ENCODE data around the gene SOS2. TPM values are rescaled to one million over a fixed set of nuclear protein-coding genes. Genes with fewer than 3 reads are reported as not detected.

SOS2 gene
- total and polyA plus RNA-seq, 2 of the 8 experiments (the other 6 are each of a cell fraction or from before 2014, with no cell fraction given): 2.8 to 12.7 TPM

- Histone ChIP-seq H3K23me2 (ENCODE audit: low read depth, low read length) (no peaks in the 10 kb centered on the region), H3K23ac (ENCODE audit: insufficient read length) (no peak overlapping the region), H3K4me3 (ENCODE audit: extremely low read depth in 1 of 4, insufficient read depth in 2 of 4, low read depth in 3 of 4, low read length in 4 of 4) (no peak overlapping the region), H2BK15ac (ENCODE audit: low read length) (no peak overlapping the region), H3K4me2 (ENCODE audit: insufficient read depth in 1 of 2, low read depth in 2 of 2, low read length in 2 of 2) (no peak overlapping the region), H4K91ac (replicated peaks; ENCODE audit: insufficient read length, low read length) (no peak overlapping the region), H3K9me3 (ENCODE audit: insufficient read depth in 2 of 2, low read depth in 1 of 2, low read length in 1 of 2) (no peaks in the 10 kb centered on the region), H3K27me3 (replicated peaks in 1 of 4; ENCODE audit: control insufficient read depth in 3 of 4, extremely low read depth in 1 of 4, insufficient read depth in 3 of 4, low read length in 3 of 4) (no peaks in the 10 kb centered on the region), H3K36me3 (ENCODE audit: control insufficient read depth in 2 of 4, insufficient read depth in 4 of 4, low read length in 3 of 4) (no peaks in the 10 kb centered on the region), H3K4me1 (replicated peaks in 1 of 4; ENCODE audit: control insufficient read depth in 3 of 4, insufficient read depth in 4 of 4, low read length in 3 of 4) (no peaks in the 10 kb centered on the region), H4K5ac (ENCODE audit: insufficient read length, low read depth, low read length) (no peak overlapping the region), H3K18ac (ENCODE audit: extremely low read depth, low read length) (no peak overlapping the region), H3K14ac (ENCODE audit: insufficient read length) (no peak overlapping the region), H3K79me2 (ENCODE audit: control insufficient read depth in 1 of 2, insufficient read depth in 2 of 2, low read length in 2 of 2) (no peaks in the 10 kb centered on the region), H3K4ac (replicated peaks; ENCODE audit: insufficient read length, low read depth, low read length) (no peak overlapping the region), H3K27ac (ENCODE audit: low read depth, low read length) (no peak overlapping the region), H4K8ac (ENCODE audit: extremely low read depth, insufficient read depth, low read length) (no peak overlapping the region), H2BK120ac (replicated peaks; ENCODE audit: low read depth, low read length) (no peak overlapping the region), H2AK5ac (ENCODE audit: low read depth, low read length) (no peak overlapping the region), H2AFZ (ENCODE audit: low read length) (no peak overlapping the region), H2BK20ac (ENCODE audit: low read length) (no peak overlapping the region), H3K79me1 (ENCODE audit: low read depth, low read length) (no peaks in the 10 kb centered on the region), H4K20me1 (replicated peaks in 1 of 2; ENCODE audit: control insufficient read depth in 1 of 2, insufficient read depth in 2 of 2, low read length in 2 of 2) (no peaks in the 10 kb centered on the region), H2BK5ac (ENCODE audit: low read depth, low read length) (no peak overlapping the region), H2BK12ac (ENCODE audit: low read depth, low read length) (no peak overlapping the region), H3K56ac (replicated peaks; ENCODE audit: insufficient read length, low read depth, low read length) (no peak overlapping the region), H3K9ac (replicated peaks in 1 of 4; ENCODE audit: extremely low read depth in 1 of 4, low read depth in 3 of 4, low read length in 3 of 4) (no peak overlapping the region)
- FAIRE-seq: no peak
- 88 to 100% methylated on average over 1 to 10 of the region's 10 CpGs for WGBS, 2 experiments (ENCODE audit: extremely low coverage in 1 of 2, insufficient coverage in 1 of 2, insufficient read length in 1 of 2, insufficient replicate concordance in 2 of 2, low coverage in 1 of 2, low lambda C conversion rate in 2 of 2, missing lambda C conversion rate in 1 of 2)
- ChIA-PET CTCF (ENCODE audit: partially characterized antibody) (interaction anchor here (0.9 to 2.5 kb wide), 4 partner anchors 9 to 176 kb away, joined by 3 to 7 read pairs (median 4); no protein-coding TSS in a partner anchor), POLR2A (ENCODE audit: partially characterized antibody) (no interaction called here)
- no peak for DNase-seq (ENCODE audit: low read depth in 1 of 2, low spot score in 2 of 2)
These were observed 148.5 kb downstream of the SOS2 start for GRCh38 chr14:50082784-50083466.

Data from H1 (cell line).